ENCODE measurements around the gene ALKBH7. TPM values are rescaled to one million over a fixed set of nuclear protein-coding genes. Genes with fewer than 3 reads are reported as not detected.
"Not testable (repeated sequence)": the region's sequence is repeated elsewhere in the genome, so short reads cannot be mapped to it uniquely, and the experiment has no call there.

ALKBH7 gene
- total RNA-seq, 1 donor from 2014 or later = 77.1 TPM

GRCh38 chr19:6359568-6360341, 12.8 kb upstream of the ALKBH7 start:
- Histone ChIP-seq H3K36me3 (peaks cover 0 to 7% of the 10 kb centered on the region in 2 donors), H3K4me1 (peaks cover 16% of the 10 kb centered on the region), H3K9me3 (no peaks in the 10 kb centered on the region), H3K27ac (no peak overlapping the region), H3K4me3 (no peak overlapping the region), H3K27me3 (no peaks in the 10 kb centered on the region)
- intact Hi-C loops (cut with DNase I) = loop anchor here (10.0 kb wide), 1 partner anchor 145 kb away; no protein-coding TSS in a partner anchor
- DNase-seq (ENCODE audit: extremely low spot score in 2 of 2) = no peak
- TF ChIP-seq POLR2A (IDR thresholded peaks at IDR 0.05) (no peak), CTCF (IDR thresholded peaks at IDR 0.05) (no peak), POLR2AphosphoS5 (IDR thresholded peaks at IDR 0.05; ENCODE audit: insufficient read depth in 1 of 2, low read depth in 1 of 2) (no peak)

GRCh38 chr19:6360445-6360844, 12.1 kb upstream of the ALKBH7 start:
- Histone ChIP-seq H3K36me3 (peaks cover 0 to 14% of the 10 kb centered on the region in 2 donors), H3K4me1 (peaks cover 16% of the 10 kb centered on the region)
- intact Hi-C loops (cut with DNase I) = loop anchor here (10.0 kb wide), 1 partner anchor 146 kb away; no protein-coding TSS in a partner anchor
- not testable (repeated sequence) for H3K9me3 ChIP-seq; H3K27me3 ChIP-seq; H3K27ac ChIP-seq; H3K4me3 ChIP-seq; DNase-seq (ENCODE audit: extremely low spot score in 2 of 2)

DNA sequence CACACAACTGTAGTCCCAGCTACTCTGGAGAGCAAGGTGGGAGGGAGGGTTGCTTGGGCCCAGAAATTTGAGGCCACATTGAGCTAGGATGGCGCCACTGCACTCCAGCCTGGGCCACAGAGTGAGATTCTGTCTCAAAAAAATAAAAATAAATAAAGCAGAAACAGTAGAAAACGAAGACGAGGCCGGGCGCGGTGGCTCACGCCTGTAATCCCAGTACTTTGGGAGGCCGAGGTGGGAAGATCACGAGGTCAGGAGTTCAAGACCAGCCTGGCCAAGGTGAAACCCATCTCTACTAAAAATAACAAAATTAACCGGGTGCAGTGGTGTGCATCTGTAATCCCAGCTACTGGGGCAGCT, 11.8 kb upstream of the ALKBH7 start:
- Histone ChIP-seq H3K36me3 (peaks cover 0 to 18% of the 10 kb centered on the region in 2 donors), H3K4me1 (peaks cover 16% of the 10 kb centered on the region), H3K27ac (peak overlapping the region; percentile 87), H3K4me3 (peak overlapping the region in 1 of 2 donors; percentile 64)
- not testable (repeated sequence) for DNase-seq (ENCODE audit: extremely low spot score in 2 of 2); H3K9me3 ChIP-seq; H3K27me3 ChIP-seq
- intact Hi-C loops (cut with DNase I) = loop anchor here (10.0 kb wide), 1 partner anchor 146 kb away; no protein-coding TSS in a partner anchor

GRCh38 chr19:6362027-6362350, 10.6 kb upstream of the ALKBH7 start:
- peaks cover 16% of the 10 kb centered on the region for H3K4me1 ChIP-seq
- peaks cover 0 to 29% of the 10 kb centered on the region in 2 donors for H3K36me3 ChIP-seq
- TF ChIP-seq POLR2A (IDR thresholded peaks at IDR 0.05) = no peak
- TF ChIP-seq POLR2AphosphoS5 (IDR thresholded peaks at IDR 0.05; ENCODE audit: insufficient read depth in 1 of 2, low read depth in 1 of 2) = no peak
- no peak for TF ChIP-seq CTCF (IDR thresholded peaks at IDR 0.05)
- peak overlapping the region; percentile 87 for H3K27ac ChIP-seq
- no peak for DNase-seq (ENCODE audit: extremely low spot score in 2 of 2)
- H3K9me3 ChIP-seq = no peaks in the 10 kb centered on the region
- intact Hi-C loops (cut with DNase I) = loop anchor here (10.0 kb wide), 1 partner anchor 147 kb away; no protein-coding TSS in a partner anchor
- no peaks in the 10 kb centered on the region for H3K27me3 ChIP-seq
- H3K4me3 ChIP-seq = peak overlapping the region; percentile 64 to 82

DNA sequence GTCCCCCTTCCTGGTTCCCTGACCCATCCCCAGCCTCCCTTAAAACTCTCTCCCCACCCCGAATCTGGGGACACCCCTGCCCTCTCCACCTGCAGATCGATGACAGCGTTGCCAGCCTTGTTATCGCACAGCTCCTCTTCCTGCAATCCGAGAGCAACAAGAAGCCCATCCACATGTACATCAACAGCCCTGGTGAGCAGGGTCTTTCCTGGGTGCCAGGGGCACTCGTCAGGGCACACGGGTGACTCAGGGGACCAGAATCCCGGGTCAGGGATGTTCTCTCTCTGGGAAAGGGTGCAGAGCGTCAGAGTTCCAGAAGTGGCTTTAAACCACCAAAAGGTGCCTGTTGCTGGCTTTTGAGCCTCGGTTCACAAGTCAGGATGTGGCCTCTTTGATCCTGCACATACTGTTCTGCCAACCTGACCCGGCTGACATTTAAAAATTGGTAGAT, 10.2 kb upstream of the ALKBH7 start:
- DNase-seq (ENCODE audit: extremely low spot score in 2 of 2) = no peak
- no peak for TF ChIP-seq POLR2A (IDR thresholded peaks at IDR 0.05)
- no peak for TF ChIP-seq CTCF (IDR thresholded peaks at IDR 0.05)
- TF ChIP-seq POLR2AphosphoS5 (IDR thresholded peaks at IDR 0.05; ENCODE audit: insufficient read depth in 1 of 2, low read depth in 1 of 2) = no peak
- intact Hi-C loops (cut with DNase I) = loop anchor here (10.0 kb wide), 1 partner anchor 148 kb away; no protein-coding TSS in a partner anchor
- peaks cover 0 to 32% of the 10 kb centered on the region in 2 donors for H3K36me3 ChIP-seq
- peak overlapping the region; percentile 87 for H3K27ac ChIP-seq
- no peaks in the 10 kb centered on the region for H3K9me3 ChIP-seq
- H3K4me1 ChIP-seq = peaks cover 16% of the 10 kb centered on the region
- H3K27me3 ChIP-seq = no peaks in the 10 kb centered on the region
- H3K4me3 ChIP-seq = peak overlapping the region; percentile 64 to 82

GRCh38 chr19:6364353-6364752, 8.2 kb upstream of the ALKBH7 start:
- intact Hi-C loops (cut with DNase I) = loop anchor here (10.0 kb wide), 1 partner anchor 150 kb away; no protein-coding TSS in a partner anchor
- TF ChIP-seq POLR2A (IDR thresholded peaks at IDR 0.05) (no peak), CTCF (IDR thresholded peaks at IDR 0.05) (no peak), POLR2AphosphoS5 (IDR thresholded peaks at IDR 0.05; ENCODE audit: insufficient read depth in 1 of 2, low read depth in 1 of 2) (no peak)
- H3K27me3 ChIP-seq = no peaks in the 10 kb centered on the region
- peaks cover 0 to 47% of the 10 kb centered on the region in 2 donors for H3K36me3 ChIP-seq
- H3K4me1 ChIP-seq = peaks cover 16% of the 10 kb centered on the region
- no peak for DNase-seq (ENCODE audit: extremely low spot score in 2 of 2)
- no peak overlapping the region for H3K4me3 ChIP-seq
- H3K27ac ChIP-seq = no peak overlapping the region
- H3K9me3 ChIP-seq = no peaks in the 10 kb centered on the region

All from vagina (tissue), 2 donors.